Activated CD4-positive, alpha-beta T cell treated with anti-CD3 and anti-CD28 coated beads for 1 hour (primary cell): Measurements from ENCODE around the gene XPO6.

Source experiments
- DNase-seq: peaks from one replicate; pipeline ENCODE4 v3.0.0-alpha.2; 2020

The XPO6 gene

GRCh38 chr16:28207399-28207798 is 4.4 kb downstream of the XPO6 start:
- DNase-seq = no peak

DNA sequence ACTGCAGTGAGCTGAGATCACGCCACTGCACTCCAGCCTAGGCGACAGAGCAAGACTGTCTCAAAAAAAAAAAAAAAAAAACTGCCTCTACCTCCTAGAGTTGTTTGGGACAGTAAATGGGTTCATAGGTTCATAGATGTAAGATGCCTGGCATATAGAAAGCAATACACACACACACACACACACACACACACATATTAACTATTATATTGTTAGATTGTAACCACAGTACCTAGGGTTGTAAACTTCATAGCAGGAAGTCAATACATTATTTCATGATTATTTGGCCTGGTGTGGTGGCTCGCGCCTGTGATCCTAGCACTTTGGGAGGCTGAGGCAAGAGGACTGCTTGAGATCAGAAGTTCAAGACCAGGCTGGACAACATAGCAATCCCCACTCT is 5.8 kb downstream of the XPO6 start:
- no peak for DNase-seq

- no peak for DNase-seq
Measured at GRCh38 chr16:28205117-28205899, 6.5 kb downstream of the XPO6 start.

GRCh38 chr16:28204622-28205021 is 7.1 kb downstream of the XPO6 start:
- DNase-seq = no peak

GRCh38 chr16:28204204-28204603 is 7.6 kb downstream of the XPO6 start:
- DNase-seq = no peak

- no peak for DNase-seq
Measured at GRCh38 chr16:28202147-28202746, 9.5 kb downstream of the XPO6 start.

- no peak for DNase-seq
Measured at GRCh38 chr16:28200661-28201060, 11.1 kb downstream of the XPO6 start.

- DNase-seq = no peak
Measured at GRCh38 chr16:28196387-28196987, 15.3 kb downstream of the XPO6 start.

- DNase-seq = no peak
Measured at GRCh38 chr16:28195859-28196258, 15.9 kb downstream of the XPO6 start.

DNA sequence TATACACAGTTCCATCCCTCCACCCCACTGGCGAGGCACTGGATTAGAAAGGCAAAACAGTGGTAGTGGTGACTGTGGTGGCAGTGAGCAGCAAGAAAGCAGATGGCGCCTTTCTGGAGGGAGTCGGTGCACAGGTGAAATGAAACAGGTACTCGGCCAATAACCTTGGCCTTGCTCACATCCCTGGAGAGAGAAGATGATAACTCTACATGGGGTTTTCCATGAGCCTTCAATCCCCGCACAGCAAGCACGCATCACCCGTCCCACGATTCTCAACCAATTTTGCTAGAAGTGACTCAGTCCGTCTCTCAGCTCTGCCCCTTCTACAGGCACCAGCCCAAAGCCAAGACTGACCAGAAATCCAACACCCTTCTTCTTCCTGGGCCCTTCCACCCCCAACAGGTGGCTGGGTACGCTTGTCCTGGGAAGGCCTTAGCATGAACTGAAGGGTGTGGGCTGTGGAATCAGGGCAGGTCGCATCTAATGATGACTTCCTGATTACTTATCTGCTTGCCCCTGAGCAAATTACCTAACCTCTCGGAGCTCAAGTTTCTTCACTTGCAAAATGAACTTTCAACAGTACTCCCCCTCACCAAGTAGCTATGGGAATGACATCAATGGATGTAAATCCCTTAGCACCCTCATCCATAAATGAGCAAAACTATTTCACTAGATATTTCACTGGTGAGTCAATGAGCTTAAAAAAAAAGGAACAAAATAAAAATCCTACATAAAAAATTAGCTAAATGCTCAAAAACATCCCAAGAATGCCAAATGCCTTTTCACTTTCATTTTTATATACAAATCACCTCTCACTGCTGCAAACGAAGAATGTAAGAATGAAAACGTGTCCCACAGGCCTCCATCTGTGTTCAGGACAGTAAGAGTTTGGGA is 18.0 kb downstream of the XPO6 start:
- DNase-seq = no peak

DNA sequence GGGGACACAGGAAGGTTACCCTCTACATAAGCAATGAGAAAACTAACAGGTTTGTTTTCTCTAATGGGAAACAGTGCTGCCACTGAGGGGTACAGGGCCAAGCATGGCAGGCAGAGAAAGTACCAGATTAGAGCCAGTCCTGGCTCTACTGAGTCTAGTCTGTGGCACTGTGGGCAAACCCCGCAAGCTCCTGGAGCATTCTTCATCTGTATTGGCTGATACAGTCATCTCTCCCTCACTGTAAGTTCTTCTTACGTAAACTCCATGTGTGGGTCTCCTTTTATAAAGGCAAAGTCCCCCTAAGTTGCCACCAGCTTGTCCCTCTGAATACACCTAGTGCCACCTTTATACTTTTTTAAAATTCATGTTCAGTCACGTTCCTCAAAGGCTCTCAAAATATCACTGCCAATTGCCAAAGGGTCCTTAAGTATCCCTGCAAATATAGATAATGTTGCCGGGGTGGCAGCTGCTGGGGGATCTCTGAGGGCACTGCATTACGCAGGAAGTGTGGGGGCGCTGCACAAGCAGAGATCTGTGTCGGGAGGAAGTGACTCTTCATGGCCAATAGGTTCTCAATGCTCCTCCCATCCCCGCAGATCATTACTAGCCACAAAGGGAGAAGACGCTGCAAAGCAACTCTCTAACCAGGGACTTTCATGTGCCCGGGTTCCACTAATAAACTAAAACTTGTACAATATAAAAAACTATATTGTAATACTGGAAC is 18.8 kb downstream of the XPO6 start:
- peak; percentile 55 for DNase-seq

DNA sequence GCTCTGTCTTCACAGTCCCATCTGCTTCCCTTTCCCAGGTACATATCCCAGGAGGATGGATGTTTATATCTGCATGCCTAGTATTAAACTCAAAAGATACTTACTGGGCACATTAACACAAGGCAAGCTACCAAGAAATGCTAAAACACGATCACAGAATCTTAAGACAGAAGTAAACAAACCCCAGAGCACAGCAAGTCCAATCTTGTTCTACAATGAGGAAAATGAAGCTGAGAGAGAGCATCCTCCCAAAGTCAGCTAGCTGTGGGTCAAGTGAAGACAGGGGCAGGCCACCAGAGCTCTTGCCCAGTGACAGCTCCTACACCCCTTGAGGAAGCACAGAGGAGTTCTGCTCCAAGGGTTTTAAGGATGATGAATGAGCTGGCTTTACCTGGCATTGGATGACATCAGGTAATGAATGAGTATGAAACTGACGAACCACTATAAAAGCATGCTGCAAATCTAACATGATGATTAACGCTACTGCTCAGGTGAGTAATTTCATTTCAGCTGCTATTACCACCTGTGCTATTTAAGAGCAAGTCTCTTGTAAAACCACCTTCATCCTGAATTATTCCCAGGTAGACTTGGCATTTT is 20.3 kb downstream of the XPO6 start:
- DNase-seq = no peak

GRCh38 chr16:28189245-28189644 is 22.5 kb downstream of the XPO6 start:
- DNase-seq = no peak

- no peak for DNase-seq
Measured at GRCh38 chr16:28188085-28188916, 23.5 kb downstream of the XPO6 start.

DNA sequence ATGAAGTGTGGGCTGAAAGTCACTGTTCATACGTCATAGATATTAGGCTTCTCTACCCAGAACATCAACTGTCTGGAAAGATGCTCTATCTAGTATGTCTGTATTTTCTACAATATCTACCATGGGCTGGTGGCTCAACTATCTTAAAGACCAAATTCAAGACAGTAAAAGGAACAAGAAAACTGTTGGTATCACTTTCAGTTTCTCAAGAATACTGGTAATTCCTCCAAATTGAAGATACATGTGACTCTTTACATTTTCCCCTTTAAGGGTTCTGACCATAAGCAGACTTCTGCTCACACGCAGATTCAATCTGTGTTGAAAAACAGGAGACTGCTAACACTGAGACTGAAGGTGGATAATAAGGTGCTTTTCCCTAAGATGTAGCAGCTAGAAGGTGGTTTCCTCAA is 24.2 kb downstream of the XPO6 start:
- DNase-seq = no peak

- no peak for DNase-seq
Measured at GRCh38 chr16:28186752-28187151, 25.0 kb downstream of the XPO6 start.

- DNase-seq = no peak
Measured at GRCh38 chr16:28185696-28186095, 26.1 kb downstream of the XPO6 start.

GRCh38 chr16:28184625-28185024 is 27.1 kb downstream of the XPO6 start:
- no peak for DNase-seq

DNA sequence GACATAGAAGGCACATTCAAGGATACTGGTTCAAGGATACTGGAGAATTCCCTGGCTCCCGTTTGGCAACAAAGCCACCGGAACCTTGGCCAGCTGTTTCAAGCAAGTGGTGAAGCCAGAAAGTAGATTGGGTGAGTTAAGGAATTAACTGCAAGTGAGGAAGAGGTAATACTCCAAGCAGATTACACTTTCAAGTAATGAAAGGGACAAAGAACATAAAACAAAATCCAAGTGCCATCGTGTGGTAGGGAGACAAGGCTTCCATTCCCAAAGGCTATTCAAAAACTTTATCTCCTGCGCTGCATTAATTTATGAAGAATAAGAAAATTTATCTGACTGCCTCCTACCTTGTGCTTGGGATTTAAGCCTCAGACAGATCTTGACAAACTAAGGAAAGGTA is 27.8 kb downstream of the XPO6 start:
- no peak for DNase-seq

- no peak for DNase-seq
Measured at GRCh38 chr16:28183484-28183883, 28.3 kb downstream of the XPO6 start.

DNA sequence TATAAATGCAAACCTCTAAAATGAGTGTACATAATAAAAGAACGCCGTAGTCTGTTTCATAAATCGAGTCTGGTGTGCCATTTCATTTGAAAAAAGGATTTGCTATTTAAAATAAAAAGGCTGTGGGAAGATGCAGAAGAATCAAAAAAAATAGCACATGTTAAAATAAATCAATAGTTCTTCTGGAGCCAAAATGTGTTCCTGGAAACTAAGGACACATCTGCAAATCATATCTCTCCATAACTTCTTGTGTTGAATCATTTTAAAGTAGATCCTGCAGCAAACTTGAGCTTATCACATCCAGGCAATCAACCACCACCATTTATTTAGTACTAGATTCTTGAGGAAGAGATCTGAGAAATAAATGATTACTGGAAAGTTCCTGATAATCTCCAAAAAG is 29.0 kb downstream of the XPO6 start:
- DNase-seq = no peak
